Measurements from ENCODE around the gene MRPS27.
A peak's percentile ranks its signal among the peaks of the same experiment; 100 is the strongest.

MRPS27 gene

DNA sequence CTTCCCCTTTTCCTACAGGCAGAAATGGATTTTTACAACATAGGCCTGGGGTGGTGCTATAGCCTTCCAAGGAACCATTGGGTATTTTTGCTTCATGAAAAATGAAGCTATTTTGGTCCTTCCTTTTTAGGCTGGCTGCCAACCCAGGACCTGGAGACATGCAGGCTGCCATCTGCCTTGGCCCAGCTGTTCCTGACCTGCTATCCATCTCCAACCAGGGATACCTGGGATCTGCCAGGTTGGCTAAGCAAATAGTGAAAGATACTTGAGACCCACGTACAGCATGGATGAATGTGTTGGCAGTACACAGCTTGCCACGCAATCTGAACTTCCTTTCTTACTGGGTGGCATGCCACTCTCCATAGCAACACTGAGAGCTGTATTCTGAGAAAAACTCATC, 31.1 kb downstream of the MRPS27 start:
- TF ChIP-seq, protein P1, sequence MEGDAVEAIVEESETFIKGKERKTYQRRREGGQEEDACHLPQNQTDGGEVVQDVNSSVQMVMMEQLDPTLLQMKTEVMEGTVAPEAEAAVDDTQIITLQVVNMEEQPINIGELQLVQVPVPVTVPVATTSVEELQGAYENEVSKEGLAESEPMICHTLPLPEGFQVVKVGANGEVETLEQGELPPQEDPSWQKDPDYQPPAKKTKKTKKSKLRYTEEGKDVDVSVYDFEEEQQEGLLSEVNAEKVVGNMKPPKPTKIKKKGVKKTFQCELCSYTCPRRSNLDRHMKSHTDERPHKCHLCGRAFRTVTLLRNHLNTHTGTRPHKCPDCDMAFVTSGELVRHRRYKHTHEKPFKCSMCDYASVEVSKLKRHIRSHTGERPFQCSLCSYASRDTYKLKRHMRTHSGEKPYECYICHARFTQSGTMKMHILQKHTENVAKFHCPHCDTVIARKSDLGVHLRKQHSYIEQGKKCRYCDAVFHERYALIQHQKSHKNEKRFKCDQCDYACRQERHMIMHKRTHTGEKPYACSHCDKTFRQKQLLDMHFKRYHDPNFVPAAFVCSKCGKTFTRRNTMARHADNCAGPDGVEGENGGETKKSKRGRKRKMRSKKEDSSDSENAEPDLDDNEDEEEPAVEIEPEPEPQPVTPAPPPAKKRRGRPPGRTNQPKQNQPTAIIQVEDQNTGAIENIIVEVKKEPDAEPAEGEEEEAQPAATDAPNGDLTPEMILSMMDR (conservative IDR thresholded peaks at IDR 0.05): no peak
- no peak for TF ChIP-seq ZFX (IDR thresholded peaks at IDR 0.05)

DNA sequence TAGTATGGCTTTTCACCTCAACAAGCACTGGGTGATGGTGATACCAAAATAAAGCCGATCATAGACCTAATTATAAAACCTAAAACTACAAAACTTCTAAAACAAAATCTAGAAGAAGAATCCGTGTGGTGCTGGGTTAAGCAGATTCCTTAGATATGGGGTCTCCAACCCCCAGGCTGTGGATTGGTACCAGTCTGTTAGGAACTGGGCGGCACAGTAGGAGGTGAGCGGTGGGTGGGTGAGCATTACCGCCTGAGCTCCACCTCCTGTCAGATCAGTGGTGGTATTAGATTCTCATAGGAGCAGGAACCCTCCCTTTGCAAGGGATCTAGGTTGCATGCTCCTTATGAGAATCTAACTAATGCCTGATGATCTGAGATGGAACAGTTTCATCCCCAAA, 33.2 kb downstream of the MRPS27 start:
- no peak overlapping the region for H3K27ac ChIP-seq
- no peak for TF ChIP-seq ZFX (IDR thresholded peaks at IDR 0.05)
- TF ChIP-seq, protein P1 (conservative IDR thresholded peaks at IDR 0.05): no peak

More for the DNA sequence above, 31.1 kb downstream of the MRPS27 start:
- no peak overlapping the region for H3K27ac ChIP-seq

DNA sequence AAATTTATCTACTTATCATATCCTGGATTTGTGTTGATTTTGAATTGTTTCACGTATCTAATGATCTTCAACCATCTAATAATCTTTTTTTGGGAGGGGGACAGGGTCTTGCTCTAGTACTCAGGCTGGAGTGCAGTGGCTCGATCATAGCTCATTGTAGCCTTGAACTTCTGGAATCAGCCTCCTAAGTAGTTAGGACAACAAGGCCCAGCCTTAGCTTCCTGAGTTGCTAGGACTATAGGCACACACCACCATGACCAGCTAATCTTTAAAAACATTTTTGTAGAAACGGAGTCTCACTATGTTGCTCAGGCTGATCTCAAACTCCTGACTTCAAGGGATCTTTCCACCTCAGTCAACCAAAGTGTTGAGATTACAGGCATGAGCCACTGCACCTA, 34.6 kb downstream of the MRPS27 start:
- no peak for TF ChIP-seq ZFX (IDR thresholded peaks at IDR 0.05)
- TF ChIP-seq, protein P1 (conservative IDR thresholded peaks at IDR 0.05): no peak
- no peak overlapping the region for H3K27ac ChIP-seq

DNA sequence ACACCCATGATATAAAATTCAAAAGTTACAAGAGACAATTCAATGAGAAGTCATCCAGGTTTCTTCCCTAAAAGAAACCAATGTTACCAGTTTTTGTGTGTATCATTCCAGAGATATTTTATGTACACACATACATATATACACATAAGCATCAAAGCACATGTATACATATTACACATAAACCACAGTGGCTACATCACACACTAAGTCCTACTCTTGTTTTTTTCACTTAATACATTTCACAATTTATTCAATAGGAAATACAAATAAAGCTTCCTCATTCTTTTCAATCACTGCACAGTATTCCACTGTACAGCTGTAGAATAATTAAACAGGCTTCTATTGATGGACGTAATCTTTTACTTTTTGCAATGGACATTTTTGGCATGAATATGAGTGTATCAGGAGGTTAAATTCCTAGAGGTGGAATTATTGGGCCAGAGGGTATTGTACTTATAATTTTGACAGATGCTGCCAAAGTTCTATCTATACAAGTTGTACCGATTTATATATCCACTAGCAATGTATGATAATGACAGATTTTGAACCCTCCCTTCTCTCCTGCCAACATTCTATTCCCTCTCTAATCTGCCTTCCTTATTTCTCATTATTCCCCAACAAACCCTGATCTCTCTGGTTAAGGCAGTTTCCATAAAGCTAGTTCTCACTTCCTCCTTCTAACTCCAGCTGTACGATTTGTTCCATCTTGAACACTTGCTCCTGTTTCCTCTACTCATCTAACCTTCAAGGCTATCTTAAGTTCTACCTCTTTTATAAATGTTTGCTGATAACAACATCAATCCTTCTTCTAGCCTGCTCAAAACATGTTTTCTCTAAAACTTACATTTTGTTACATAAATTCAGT, 35.2 kb downstream of the MRPS27 start:
- TF ChIP-seq, protein P1 (conservative IDR thresholded peaks at IDR 0.05): no peak
- TF ChIP-seq ZFX (IDR thresholded peaks at IDR 0.05): no peak
- H3K27ac ChIP-seq: no peak overlapping the region; the same call in 1 of the 2 replicates

DNA sequence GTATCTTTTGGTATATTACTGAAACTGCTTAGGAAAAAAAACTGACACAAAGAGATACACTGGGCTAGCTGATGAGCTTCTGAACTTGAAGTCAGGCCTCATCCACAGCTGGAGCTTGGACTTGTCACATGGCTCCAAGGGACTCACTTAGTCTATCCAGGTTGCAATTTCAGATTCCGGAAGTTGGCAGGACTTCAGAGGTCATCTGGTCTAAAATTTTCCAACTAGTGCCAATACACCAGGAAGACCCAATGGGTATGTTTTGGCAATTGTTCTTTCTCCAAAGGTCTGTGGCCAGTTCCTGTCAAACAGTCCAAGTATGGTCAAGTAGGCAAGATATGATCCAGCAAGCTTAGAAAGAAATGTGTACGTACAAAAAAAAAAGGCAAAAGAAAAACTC, 36.7 kb downstream of the MRPS27 start:
- TF ChIP-seq, protein P1 (conservative IDR thresholded peaks at IDR 0.05): no peak
- TF ChIP-seq ZFX (IDR thresholded peaks at IDR 0.05): no peak
- peak overlapping the region; percentile 53; the same call in 1 of the 2 replicates for H3K27ac ChIP-seq

DNA sequence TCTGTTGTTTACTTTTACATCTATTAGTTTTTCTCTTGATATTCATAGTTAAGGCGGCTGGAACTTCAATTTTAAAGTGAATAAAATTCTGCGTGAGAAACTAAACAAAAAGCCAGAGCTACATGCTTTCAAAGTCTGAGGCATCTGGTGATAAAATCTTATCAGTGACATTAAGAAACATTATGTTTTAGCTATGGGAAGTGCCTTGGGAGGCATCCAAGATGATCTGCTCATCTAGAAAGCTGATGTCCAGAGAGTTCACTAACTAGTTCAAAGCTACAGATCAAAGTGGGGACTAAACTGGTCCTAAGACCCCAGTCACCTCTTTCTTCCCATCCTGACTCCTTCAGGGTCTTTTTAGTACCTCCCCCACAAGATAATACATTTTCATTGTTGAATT, 37.2 kb downstream of the MRPS27 start:
- peak overlapping the region; percentile 53; the same call in 1 of the 2 replicates for H3K27ac ChIP-seq

DNA sequence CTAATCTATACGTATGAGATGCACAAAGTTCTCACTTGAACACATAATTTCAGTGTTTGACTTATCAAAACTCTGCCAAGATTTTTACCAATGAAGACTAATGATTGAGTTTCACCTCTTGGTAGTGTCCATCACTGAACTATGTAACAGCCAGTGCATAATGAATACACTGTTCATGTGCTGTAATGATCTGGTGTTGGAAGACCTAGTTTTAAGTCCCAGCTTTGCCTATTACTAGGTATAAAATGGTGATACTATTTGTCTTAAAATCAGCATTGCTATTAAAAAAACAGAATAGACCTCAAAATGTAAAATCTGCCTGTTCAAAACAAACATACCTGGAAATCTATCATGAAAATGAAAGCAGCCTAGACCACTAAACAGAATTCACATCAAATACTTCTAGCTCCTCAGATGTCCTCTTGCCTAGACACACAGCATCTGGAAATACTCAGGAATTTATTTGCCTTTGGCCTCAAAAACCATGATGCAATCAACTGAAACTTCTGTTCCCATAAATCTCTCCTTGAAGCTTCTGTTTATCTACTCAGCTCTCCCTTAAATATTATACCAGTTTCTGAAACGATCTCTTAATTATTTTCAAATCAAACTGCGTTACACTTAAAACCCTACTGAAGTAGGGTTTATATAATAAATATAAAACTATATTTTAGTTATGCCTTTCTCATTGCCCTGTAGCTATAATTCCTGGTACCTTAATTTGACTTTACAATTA, 38.1 kb downstream of the MRPS27 start:
- TF ChIP-seq, protein P1 (conservative IDR thresholded peaks at IDR 0.05): no peak
- TF ChIP-seq ZFX (IDR thresholded peaks at IDR 0.05): no peak
- no peak overlapping the region for H3K27ac ChIP-seq

More for the DNA sequence above, 37.2 kb downstream of the MRPS27 start:
- TF ChIP-seq ZFX (IDR thresholded peaks at IDR 0.05): no peak
